ENCODE data around the gene UBL3. TPM values are rescaled to one million over a fixed set of nuclear protein-coding genes. Genes with fewer than 3 reads are reported as not detected.

UBL3 gene
- total and polyA plus RNA-seq, 10 of the 15 experiments (the other 5 are each of a cell fraction or from before 2014, with no cell fraction given), result 5.5 to 13.7 (median 10.6) TPM

DNA sequence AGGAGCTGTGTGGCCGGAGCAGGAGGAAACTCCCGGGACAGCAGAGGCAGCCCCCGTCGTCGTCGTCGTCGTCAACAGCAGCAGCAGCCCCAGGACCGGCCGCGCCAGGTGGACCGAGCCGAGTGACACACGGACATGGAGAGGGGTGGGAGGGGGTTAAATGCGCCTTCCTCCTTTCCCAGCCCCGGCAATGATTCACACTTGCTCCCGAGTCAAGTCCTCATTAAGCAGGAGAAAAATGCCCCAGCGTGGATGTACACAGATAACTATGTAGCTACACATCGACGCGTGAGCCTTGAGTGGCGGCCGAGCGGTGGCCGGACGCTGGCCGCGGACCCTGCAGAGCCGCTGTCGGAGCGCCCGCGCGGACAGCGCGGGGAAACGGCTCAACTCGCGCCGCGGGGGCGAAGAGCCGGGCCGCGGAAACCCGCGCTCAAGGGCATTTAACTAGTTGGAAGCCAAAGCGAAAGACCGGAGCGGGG, 645 bp downstream of the UBL3 start (continued):
- TF ChIP-seq BMI1 (IDR thresholded peaks at IDR 0.05; ENCODE audit: borderline replicate concordance) (no peak), CREM (IDR thresholded peaks at IDR 0.05; ENCODE audit: low read depth) (no peak), PML (IDR thresholded peaks at IDR 0.05; ENCODE audit: low read length) (no peak), GATAD2B (conservative IDR thresholded peaks at IDR 0.05; ENCODE audit: low read depth) (peak; percentile 75; the same call in 1 of the 2 replicates), ZBED1 (IDR thresholded peaks at IDR 0.05; ENCODE audit: borderline replicate concordance) (no peak), STAT1 (conservative IDR thresholded peaks at IDR 0.05) (no peak), MEF2A (IDR thresholded peaks at IDR 0.05; ENCODE audit: insufficient read depth, low read depth, low read length) (no peak), ASH2L (IDR thresholded peaks at IDR 0.05; ENCODE audit: borderline replicate concordance, low read depth) (no peak), MYB (IDR thresholded peaks at IDR 0.05; ENCODE audit: borderline replicate concordance, low read depth, low read length) (no peak), ZNF24 (IDR thresholded peaks at IDR 0.05) (no peak), IRF4 (IDR thresholded peaks at IDR 0.05; ENCODE audit: low read depth, low read length) (no peak), NRF1 (conservative IDR thresholded peaks at IDR 0.05; ENCODE audit: low read depth, low read length) (no peak), ATF7 (IDR thresholded peaks at IDR 0.05; ENCODE audit: low read depth) (no peak), YY1 (IDR thresholded peaks at IDR 0.05; ENCODE audit: low read depth, low read length) (peak; percentile 14; the same call in 1 of the 2 replicates), MXI1 (IDR thresholded peaks at IDR 0.05; ENCODE audit: low read depth, low read length) (no peak), SMAD5 (IDR thresholded peaks at IDR 0.05; ENCODE audit: low read depth) (no peak)
- TF ChIP-seq, protein P1, sequence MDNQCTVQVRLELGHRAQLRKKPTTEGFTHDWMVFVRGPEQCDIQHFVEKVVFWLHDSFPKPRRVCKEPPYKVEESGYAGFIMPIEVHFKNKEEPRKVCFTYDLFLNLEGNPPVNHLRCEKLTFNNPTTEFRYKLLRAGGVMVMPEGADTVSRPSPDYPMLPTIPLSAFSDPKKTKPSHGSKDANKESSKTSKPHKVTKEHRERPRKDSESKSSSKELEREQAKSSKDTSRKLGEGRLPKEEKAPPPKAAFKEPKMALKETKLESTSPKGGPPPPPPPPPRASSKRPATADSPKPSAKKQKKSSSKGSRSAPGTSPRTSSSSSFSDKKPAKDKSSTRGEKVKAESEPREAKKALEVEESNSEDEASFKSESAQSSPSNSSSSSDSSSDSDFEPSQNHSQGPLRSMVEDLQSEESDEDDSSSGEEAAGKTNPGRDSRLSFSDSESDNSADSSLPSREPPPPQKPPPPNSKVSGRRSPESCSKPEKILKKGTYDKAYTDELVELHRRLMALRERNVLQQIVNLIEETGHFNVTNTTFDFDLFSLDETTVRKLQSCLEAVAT (IDR thresholded peaks at IDR 0.05), result no peak
- TF ChIP-seq, protein P2, sequence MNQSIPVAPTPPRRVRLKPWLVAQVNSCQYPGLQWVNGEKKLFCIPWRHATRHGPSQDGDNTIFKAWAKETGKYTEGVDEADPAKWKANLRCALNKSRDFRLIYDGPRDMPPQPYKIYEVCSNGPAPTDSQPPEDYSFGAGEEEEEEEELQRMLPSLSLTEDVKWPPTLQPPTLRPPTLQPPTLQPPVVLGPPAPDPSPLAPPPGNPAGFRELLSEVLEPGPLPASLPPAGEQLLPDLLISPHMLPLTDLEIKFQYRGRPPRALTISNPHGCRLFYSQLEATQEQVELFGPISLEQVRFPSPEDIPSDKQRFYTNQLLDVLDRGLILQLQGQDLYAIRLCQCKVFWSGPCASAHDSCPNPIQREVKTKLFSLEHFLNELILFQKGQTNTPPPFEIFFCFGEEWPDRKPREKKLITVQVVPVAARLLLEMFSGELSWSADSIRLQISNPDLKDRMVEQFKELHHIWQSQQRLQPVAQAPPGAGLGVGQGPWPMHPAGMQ (IDR thresholded peaks at IDR 0.05; ENCODE audit: borderline replicate concordance), result no peak
- TF ChIP-seq, protein P3, sequence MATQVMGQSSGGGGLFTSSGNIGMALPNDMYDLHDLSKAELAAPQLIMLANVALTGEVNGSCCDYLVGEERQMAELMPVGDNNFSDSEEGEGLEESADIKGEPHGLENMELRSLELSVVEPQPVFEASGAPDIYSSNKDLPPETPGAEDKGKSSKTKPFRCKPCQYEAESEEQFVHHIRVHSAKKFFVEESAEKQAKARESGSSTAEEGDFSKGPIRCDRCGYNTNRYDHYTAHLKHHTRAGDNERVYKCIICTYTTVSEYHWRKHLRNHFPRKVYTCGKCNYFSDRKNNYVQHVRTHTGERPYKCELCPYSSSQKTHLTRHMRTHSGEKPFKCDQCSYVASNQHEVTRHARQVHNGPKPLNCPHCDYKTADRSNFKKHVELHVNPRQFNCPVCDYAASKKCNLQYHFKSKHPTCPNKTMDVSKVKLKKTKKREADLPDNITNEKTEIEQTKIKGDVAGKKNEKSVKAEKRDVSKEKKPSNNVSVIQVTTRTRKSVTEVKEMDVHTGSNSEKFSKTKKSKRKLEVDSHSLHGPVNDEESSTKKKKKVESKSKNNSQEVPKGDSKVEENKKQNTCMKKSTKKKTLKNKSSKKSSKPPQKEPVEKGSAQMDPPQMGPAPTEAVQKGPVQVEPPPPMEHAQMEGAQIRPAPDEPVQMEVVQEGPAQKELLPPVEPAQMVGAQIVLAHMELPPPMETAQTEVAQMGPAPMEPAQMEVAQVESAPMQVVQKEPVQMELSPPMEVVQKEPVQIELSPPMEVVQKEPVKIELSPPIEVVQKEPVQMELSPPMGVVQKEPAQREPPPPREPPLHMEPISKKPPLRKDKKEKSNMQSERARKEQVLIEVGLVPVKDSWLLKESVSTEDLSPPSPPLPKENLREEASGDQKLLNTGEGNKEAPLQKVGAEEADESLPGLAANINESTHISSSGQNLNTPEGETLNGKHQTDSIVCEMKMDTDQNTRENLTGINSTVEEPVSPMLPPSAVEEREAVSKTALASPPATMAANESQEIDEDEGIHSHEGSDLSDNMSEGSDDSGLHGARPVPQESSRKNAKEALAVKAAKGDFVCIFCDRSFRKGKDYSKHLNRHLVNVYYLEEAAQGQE (IDR thresholded peaks at IDR 0.05; ENCODE audit: low read depth, low read length), result 0 out of 2 replicates have a peak, but pooled peaks have one; percentile 9
